Stomach (tissue), 4 donors: Measurements from ENCODE around the gene RNLS.

ENCODE experiments used
- EP300 ChIP-seq: sonication (generic); formaldehyde crosslinking; IDR thresholded peaks from one replicate; pipeline ENCODE4 v1.6.1; 2017; ENCODE audit warnings: antibody characterized with exemption
- POLR2A ChIP-seq, 4 donors: fragments of 450-650 bp; IDR thresholded peaks; one replicate each; pipeline ENCODE4 v1.6.1; 2016; ENCODE audit warnings: antibody characterized with exemption in 4 of 4, control low read depth in 2 of 4, mild to moderate bottlenecking in 1 of 4, moderate library complexity in 1 of 4
- TF ChIP-seq, protein P1 (sequence below), 7 experiments: fragments of 450-650 bp in 4 of 7; fragments of 200-600 bp in 3 of 7; sonication (generic) in 3 of 7; IDR thresholded peaks; one replicate each; pipeline ENCODE4 v1.5.1; 2016 to 2019; ENCODE audit warnings: antibody characterized with exemption in 7 of 7, control low read depth in 2 of 7, mild to moderate bottlenecking in 1 of 7

GRCh38 chr10:88227342-88228018, 355.6 kb downstream of the RNLS start:
- TF ChIP-seq, protein P1, sequence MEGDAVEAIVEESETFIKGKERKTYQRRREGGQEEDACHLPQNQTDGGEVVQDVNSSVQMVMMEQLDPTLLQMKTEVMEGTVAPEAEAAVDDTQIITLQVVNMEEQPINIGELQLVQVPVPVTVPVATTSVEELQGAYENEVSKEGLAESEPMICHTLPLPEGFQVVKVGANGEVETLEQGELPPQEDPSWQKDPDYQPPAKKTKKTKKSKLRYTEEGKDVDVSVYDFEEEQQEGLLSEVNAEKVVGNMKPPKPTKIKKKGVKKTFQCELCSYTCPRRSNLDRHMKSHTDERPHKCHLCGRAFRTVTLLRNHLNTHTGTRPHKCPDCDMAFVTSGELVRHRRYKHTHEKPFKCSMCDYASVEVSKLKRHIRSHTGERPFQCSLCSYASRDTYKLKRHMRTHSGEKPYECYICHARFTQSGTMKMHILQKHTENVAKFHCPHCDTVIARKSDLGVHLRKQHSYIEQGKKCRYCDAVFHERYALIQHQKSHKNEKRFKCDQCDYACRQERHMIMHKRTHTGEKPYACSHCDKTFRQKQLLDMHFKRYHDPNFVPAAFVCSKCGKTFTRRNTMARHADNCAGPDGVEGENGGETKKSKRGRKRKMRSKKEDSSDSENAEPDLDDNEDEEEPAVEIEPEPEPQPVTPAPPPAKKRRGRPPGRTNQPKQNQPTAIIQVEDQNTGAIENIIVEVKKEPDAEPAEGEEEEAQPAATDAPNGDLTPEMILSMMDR (IDR thresholded peaks at IDR 0.05), result no peak
- no peak for TF ChIP-seq EP300
- no peak for TF ChIP-seq POLR2A (IDR thresholded peaks at IDR 0.05)
